ENCODE measurements around the gene RPS24.
"Not testable (repeated sequence)": the region's sequence is repeated elsewhere in the genome, so short reads cannot be mapped to it uniquely, and the experiment has no call there.

Gene RPS24

DNA sequence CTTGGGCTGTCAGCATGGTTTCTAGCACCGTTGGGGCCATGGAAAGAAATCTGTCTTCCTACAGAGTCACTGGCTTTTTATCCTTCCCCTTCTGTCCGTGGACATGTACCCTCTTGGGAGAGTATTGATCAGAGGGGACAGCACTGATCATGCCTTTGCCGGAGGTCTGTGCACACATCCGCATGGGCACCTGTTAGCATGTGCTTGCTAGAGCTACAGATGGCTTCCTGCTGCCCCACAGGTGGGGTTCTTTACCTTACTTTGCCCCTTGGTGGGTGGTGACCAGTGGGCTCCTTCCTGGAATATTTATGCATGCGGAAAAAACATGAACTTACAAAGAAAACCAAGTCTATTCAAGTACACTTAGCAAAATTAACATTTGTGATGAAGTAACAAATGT, 24.9 kb downstream of the RPS24 start:
- DNase-seq = no peak

DNA sequence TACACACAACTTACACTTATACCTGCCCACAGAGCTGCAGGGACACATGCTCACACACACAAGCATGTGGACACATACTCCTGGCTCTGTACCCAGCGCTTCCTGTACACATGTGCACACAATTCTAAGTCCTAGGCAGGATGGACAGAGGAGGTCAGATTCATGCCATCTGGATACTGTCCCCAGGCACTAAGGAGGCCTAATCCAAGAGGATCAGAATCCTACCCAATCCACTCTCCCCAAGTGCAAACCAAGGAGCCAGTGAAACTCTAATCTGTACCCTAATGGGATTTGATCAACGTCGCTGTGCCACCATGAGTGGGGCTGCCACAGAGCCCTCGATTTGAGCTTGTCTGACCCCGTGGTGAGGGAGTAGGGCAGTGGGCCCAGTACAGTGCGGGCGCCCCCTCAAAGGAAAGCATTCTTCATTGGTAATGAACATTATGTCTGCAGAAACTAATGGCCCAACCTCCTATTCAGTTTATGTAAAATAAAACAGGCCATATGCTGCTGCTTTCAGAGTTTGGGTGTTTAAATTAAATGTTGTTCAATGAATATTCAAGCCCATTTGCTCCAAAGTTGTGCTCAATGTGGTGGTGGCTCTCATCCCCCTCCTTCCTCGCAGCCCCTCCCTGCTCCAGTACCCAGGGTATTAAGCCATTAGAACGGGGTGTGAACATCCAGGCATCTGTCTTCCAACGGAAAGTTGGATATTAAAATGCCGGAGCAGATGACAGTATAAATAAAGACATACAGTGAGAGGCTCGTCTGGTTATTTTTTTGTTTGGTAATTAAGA, 26.4 kb downstream of the RPS24 start:
- no peak for DNase-seq

DNA sequence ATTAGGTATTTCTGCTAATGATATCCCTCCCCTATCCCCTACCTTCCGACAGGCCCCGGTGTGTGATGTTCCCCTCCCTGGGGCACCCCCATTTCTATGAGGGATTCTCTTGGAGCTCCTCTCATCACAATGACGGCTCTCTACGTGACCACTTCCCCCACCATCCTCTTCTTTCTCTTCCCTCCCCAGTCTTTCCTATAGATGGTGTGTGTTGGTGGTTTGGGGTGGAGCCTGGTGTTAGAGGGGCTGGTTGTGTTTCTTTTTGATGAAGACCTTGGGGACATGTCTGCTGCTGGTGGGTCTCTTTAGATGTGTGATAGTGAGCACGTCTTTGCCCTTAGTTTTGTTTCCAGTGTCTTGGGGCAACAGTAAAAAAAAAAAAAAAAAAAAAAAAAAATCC, 28.6 kb downstream of the RPS24 start:
- DNase-seq = no peak

GRCh38 chr10:78063236-78063635, 29.6 kb downstream of the RPS24 start:
- DNase-seq = no peak

GRCh38 chr10:78064919-78065318, 31.3 kb downstream of the RPS24 start:
- DNase-seq = not testable (repeated sequence)

DNA sequence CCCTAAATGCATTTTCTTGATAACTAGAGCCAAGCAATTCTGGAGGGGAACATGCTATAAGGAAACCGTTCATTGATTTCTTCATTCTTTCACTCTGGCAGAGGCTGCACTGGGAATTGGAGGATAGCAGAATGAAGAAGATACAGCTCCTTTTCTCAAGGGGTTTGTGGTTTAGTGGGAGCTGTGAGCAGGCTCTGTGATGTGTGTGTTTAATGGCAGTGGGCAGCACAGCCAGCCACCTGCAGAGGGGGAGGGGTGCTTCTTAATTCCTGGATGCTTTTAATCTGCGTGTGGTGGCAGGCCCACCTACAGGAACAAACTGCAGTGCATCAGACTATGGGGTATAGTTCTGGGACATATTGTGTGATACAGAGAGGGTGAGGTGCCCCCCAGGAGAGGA, 31.9 kb downstream of the RPS24 start:
- DNase-seq = no peak

GRCh38 chr10:78066012-78066411, 32.3 kb downstream of the RPS24 start:
- DNase-seq = no peak

DNA sequence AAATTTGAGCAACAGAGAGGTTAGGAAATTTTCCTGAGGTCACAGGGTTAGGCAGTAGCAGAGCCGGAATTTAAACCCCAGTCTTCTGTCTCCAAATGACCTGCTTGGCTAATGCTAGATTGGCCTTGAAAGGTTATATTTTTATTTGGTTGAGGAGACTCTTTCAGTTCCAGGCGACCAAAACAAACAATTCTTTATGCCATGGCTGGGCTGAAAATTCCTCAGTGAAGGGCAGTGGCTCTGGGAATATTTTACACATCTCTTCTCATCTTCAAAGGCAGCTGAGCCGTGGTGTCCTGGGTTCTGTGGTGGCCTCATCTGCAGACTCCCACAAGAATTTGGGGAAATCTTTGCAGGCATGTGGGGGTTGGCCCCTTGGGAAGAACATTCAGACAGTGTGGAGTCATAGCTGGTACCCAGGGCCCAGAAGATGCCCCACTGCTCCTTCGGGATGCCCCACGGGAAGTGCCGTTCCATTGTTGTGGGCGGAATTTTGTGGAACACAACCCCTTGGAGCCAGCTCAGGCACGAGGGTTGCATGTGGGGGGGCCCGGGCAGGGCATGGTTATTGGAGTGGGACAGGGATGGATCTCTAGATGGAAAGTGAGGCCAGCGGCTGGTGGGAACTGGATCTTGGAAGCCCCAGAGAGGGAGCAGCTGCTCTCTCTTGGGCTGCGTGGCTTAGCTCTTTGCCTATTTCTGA, 33.2 kb downstream of the RPS24 start:
- no peak for DNase-seq

DNA sequence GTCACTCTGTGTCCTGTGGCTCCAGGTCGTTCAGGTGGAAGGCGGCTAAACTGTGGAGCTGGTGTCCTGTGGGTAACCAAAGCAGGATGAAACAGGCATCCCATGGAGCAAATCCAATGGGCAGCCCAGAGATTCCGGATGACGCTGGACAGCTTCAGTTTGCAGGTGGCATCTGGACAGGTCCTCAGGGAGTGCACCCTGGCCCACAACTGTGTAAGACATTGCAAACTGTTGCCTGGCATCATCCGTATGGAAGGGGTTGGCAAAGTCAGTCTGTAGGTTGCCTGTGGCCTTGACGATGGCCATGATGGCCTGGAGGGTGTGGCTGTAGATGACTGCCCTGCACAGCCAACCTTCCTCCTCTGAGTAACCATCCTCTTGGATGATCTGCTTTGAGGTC, 35.5 kb downstream of the RPS24 start:
- no peak for DNase-seq

DNA sequence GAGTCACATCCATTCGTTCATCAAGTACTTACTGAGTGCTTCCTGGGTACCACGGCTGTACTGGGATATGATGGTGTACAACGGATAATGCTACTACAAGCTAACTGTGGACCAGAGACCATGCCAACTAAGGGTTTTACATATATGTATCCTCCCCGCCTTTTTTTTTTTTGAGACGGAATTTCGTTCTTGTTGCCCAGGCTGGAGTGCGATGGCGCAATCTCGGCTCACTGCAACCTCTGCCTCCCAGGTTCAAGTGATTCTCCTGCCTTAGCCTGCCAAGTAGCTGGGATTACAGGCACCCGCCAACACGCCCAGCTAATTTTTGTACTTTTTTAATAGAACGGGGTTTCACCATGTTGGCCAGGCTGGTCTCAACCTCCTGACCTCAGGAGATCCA, 36.4 kb downstream of the RPS24 start:
- DNase-seq = not testable (repeated sequence)

DNA sequence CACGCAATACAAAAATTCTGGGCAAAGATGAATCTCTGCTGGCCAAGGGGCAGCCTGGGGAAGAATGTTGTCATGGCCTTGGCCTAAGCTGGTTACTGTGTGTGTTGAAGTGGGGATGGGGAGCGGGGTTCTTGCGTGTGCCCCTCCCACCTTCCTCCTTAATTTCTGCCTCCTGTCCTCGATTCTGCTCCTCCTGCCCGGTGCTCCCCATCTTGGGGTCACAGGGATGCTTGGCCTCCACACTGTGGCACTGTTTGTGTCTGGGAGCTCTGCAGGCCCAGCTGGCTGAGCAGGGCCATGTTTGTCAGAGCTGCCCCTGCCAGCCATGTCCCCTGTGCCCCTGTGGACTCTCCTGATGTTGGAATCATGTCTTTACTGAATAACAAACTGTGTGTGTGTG, 37.1 kb downstream of the RPS24 start:
- no peak for DNase-seq

- no peak for DNase-seq
Observed at GRCh38 chr10:78071140-78071856, 37.6 kb downstream of the RPS24 start.

DNA sequence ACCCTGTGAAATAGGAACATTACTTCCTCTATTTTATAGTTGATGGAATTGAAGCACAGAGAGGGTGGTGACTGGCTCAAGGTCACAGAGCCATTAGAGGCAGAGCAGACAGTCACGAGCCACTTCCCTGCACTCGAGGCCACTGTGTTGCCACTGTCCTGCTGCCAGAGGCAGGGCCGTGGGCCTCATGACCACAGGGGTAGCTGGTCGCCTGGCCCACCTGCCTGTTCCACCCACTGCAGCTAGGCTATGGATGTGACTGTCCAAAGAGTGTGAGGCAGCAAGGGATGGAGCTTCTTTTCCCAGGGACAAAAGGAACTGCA, 38.2 kb downstream of the RPS24 start:
- DNase-seq = no peak

GRCh38 chr10:78072504-78072903, 38.8 kb downstream of the RPS24 start:
- DNase-seq = no peak

DNA sequence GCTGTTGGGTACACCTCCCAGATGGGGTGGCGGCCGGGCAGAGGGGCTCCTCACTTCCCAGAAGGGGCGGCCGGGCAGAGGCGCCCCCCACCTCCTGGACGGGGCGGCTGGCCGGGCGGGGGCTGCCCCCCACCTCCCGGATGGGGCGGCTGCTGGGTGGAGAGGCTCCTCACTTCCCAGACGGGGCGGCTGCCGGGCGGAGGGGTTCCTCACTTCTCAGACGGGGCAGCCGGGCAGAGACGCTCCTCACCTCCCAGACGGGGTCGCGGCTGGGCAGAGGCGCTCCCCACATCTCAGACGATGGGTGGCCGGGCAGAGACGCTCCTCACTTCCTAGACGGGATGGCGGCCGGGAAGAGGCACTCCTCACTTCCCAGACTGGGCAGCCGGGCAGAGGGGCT, 42.1 kb downstream of the RPS24 start:
- DNase-seq = not testable (repeated sequence)

DNA sequence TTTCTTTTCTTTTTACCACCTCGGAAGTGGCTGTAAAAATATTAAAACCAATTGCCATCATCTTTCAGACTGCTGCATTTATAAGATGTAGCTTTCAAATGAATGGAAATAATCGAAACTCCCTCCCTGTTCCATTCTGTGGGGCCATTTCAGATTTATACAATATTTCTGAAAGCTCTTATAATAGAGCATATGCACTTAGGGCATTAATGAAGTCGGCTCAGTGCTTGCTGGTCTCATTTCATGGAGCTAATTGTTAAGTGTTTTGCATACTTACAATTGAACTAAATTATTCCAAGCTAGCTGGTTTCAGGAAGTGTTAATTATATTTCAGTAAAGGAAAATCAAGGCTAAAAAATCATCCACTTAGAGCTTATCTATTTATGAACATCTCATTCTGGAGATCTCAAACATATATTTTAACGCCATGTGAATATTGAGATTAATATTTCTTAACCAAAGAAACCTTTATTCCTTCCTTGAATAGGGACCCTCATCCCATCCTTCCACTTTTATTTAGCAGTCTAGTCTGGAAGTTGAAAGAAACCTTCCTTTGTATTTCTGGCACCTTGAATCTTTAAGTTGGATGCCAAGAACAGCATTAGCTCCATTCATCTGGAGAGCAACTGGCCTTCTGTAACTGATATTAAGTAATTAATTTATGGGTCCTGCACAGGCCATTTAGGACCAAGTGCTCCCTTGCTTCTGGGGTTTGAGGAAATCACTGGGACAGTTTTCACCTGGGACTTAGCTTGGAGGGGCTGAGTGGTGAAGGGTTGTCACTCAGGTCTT, 45.1 kb downstream of the RPS24 start:
- DNase-seq = no peak

DNA sequence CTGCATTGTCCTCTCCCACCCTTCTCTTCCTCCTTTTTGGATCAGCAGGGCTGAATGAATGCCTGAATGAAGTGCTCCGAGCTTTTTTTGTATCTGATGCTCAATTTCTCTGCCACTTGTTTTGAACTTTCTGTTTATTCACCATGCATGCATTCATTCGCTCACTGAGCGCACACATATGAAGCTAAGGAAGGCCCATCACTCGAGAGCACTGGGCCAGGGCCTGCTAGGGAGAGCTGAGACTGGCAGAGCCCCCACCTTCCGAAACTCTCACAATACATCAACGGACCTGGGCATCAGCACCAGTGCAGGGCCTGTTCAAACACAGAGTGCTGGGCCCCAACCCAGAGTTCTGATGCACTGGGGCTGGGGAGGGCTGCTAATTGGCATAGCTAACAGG, 45.7 kb downstream of the RPS24 start:
- no peak for DNase-seq

- no peak for DNase-seq
Observed at GRCh38 chr10:78081292-78081691, 47.6 kb downstream of the RPS24 start.

- no peak for DNase-seq
Observed at GRCh38 chr10:78082636-78083035, 49.0 kb downstream of the RPS24 start.
